Omental fat pad (tissue), 4 donors: ENCODE results near the gene HBM. TPM values are rescaled to one million over a fixed set of nuclear protein-coding genes. Genes with fewer than 3 reads are reported as not detected.
"Not testable (repeated sequence)": the region's sequence is repeated elsewhere in the genome, so short reads cannot be mapped to it uniquely, and the experiment has no call there.

Experiments used
- ATAC-seq: fragments of 150-250 bp; one replicate; pipeline ENCODE4 v1.9.1; 2016; ENCODE audit warnings: mild to moderate bottlenecking, moderate library complexity; ENCODE audit not compliant: low FRiP score
- DNase-seq: peaks from one replicate; pipeline ENCODE4 v3.0.0-alpha.2; 2019; ENCODE audit warnings: low spot score
- CTCF ChIP-seq, 3 donors: fragments of 450-650 bp; IDR thresholded peaks; one replicate each; pipeline ENCODE4 v1.5.1; 2016 to 2017; ENCODE audit warnings: antibody characterized with exemption in 3 of 3, mild to moderate bottlenecking in 3 of 3, moderate library complexity in 2 of 3
- small RNA-seq: library from RNA; depleted of rRNA; stranded (forward); fragments of <200 nt; gene quantifications from one replicate; pipeline ENCODE3, GENCODE V24; 2016
- total RNA-seq, 4 donors: library from RNA; depleted of rRNA; stranded (reverse); fragments of >200 nt; gene quantifications; one replicate each; pipeline ENCODE4 v1.1.0, GENCODE V29; 2016

HBM gene
- total RNA-seq, 4 donors from 2014 or later: not detected

- no peak for ATAC-seq
- DNase-seq: no peak
- no peak for TF ChIP-seq CTCF (IDR thresholded peaks at IDR 0.05)
Measured at GRCh38 chr16:200388-200787, 34.6 kb downstream of the HBM start.

GRCh38 chr16:203246-203645 lies 37.5 kb downstream of the HBM start:
- TF ChIP-seq CTCF (IDR thresholded peaks at IDR 0.05): no peak
- no peak for ATAC-seq
- no peak for DNase-seq

- ATAC-seq: not testable (repeated sequence)
Measured at GRCh38 chr16:204046-204445, 38.3 kb downstream of the HBM start.

GRCh38 chr16:209359-209758 lies 43.6 kb downstream of the HBM start:
- not testable (repeated sequence) for ATAC-seq, DNase-seq

More at GRCh38 chr16:204046-204445, 38.3 kb downstream of the HBM start:
- DNase-seq: not testable (repeated sequence)

GRCh38 chr16:211631-212180 lies 45.9 kb downstream of the HBM start:
- ATAC-seq, DNase-seq: not testable (repeated sequence)

GRCh38 chr16:212999-213398 lies 47.2 kb downstream of the HBM start:
- no peak for TF ChIP-seq CTCF (IDR thresholded peaks at IDR 0.05)
- ATAC-seq (no peak), DNase-seq (no peak)

Small RNAs within 50 kb of the gene (small RNA-seq; reads per million reads assigned to genes)
- not detected for gene RF00019

Other genes starting within 250 kb of the HBM start
- 1 to 10 TPM; 3.4 to 6.3 (median 4.1) TPM for gene POLR3K, start 112.4 kb upstream of the HBM start, total RNA-seq
- gene SNRNP25, start 112.2 kb upstream of the HBM start, total RNA-seq: 10 to 100 TPM; 14.1 to 20.3 (median 17.6) TPM
- gene RHBDF1, start 93.3 kb upstream of the HBM start, total RNA-seq: 10 to 100 TPM; 17.7 to 66.8 (median 18.8) TPM
- gene MPG, start 87.8 kb upstream of the HBM start, total RNA-seq: 100 to 1,000 TPM in 1 of 4 donors, 10 to 100 TPM in 3; 49.1 to 107 (median 87.2) TPM
- 10 to 100 TPM; 14.5 to 25.5 (median 20.2) TPM for gene NPRL3, start 27.3 kb upstream of the HBM start, total RNA-seq
- gene HBZ, start 13.3 kb upstream of the HBM start, total RNA-seq: not detected
- 1,000 to 10,000 TPM in 1 of 4 donors, 100 to 1,000 TPM in 2, 10 to 100 TPM in 1; 91.3 to 2,323 (median 185) TPM for gene HBA2, start 6.9 kb downstream of the HBM start, total RNA-seq
- 100 to 1,000 TPM in 2 of 4 donors, 10 to 100 TPM in 2; 56.8 to 998 (median 122) TPM for gene HBA1, start 10.7 kb downstream of the HBM start, total RNA-seq
- gene HBQ1, start 14.5 kb downstream of the HBM start, total RNA-seq: 1 to 10 TPM in 1 of 4 donors, not detected in 3; 3.0 TPM
- gene LUC7L, start 63.5 kb downstream of the HBM start, total RNA-seq: 100 to 1,000 TPM in 1 of 4 donors, 10 to 100 TPM in 3; 52.7 to 115 (median 76.8) TPM
- gene FAM234A, start 68.8 kb downstream of the HBM start, total RNA-seq: 100 to 1,000 TPM in 1 of 4 donors, 10 to 100 TPM in 3; 48.5 to 119 (median 69.3) TPM
- gene RGS11, start 110.0 kb downstream of the HBM start, total RNA-seq: 10 to 100 TPM in 2 of 4 donors, 1 to 10 TPM in 2; 5.0 to 23.5 (median 13.8) TPM
- gene ARHGDIG, start 114.6 kb downstream of the HBM start, total RNA-seq: 10 to 100 TPM in 1 of 4 donors, 1 to 10 TPM in 2, not detected in 1; 2.3 to 12.2 (median 5.9) TPM
- 1 to 10 TPM in 3 of 4 donors, not detected in 1; 1.5 to 5.3 (median 2.7) TPM for gene PDIA2, start 117.2 kb downstream of the HBM start, total RNA-seq
- gene AXIN1, start 186.7 kb downstream of the HBM start, total RNA-seq: 10 to 100 TPM; 17.0 to 36.6 (median 20.9) TPM
- 10 to 100 TPM; 53.3 to 58.2 (median 53.9) TPM for gene MRPL28, start 204.6 kb downstream of the HBM start, total RNA-seq
- gene PGAP6, start 216.0 kb downstream of the HBM start, total RNA-seq: 10 to 100 TPM; 27.3 to 41.1 (median 39.0) TPM
- gene NME4, start 231.2 kb downstream of the HBM start, total RNA-seq: 100 to 1,000 TPM in 1 of 4 donors, 10 to 100 TPM in 3; 49.5 to 115 (median 79.3) TPM
- 10 to 100 TPM; 16.5 to 30.9 (median 21.4) TPM for gene DECR2, start 235.9 kb downstream of the HBM start, total RNA-seq